Lung (tissue), 12 donors: ENCODE measurements around the gene RLN3. TPM values are rescaled to one million over a fixed set of nuclear protein-coding genes. Genes with fewer than 3 reads are reported as not detected.

Source experiments
- ATAC-seq: fragments of 200-7000 bp; cut with Tn5 transposase; one replicate; pipeline ENCODE4 v1.9.1; 2020; ENCODE audit warnings: moderate number of reproducible peaks; ENCODE audit not compliant: insufficient read depth, low FRiP score
- DNase-seq, 3 donors: peaks; one replicate each; pipeline ENCODE4 v3.0.0-alpha.2; 2013 to 2017
- H3K27ac ChIP-seq, 2 donors: one replicate each; pipeline ENCODE4 v1.5.1; 2013; ENCODE audit warnings: mild to moderate bottlenecking in 2 of 2, moderate library complexity in 2 of 2, control low read depth in 1 of 2, inconsistent platforms in 1 of 2, low read depth in 1 of 2, low read length in 1 of 2
- H3K27me3 ChIP-seq, 3 donors: one replicate each; pipeline ENCODE4 v1.5.1; 2013; ENCODE audit warnings: low read length in 2 of 3; ENCODE audit not compliant: control insufficient read depth in 3 of 3, insufficient read depth in 3 of 3
- H3K36me3 ChIP-seq, 4 donors: one replicate each; pipeline ENCODE4 v1.5.1; 2013; ENCODE audit warnings: low read length in 4 of 4, mild to moderate bottlenecking in 1 of 4, moderate library complexity in 1 of 4; ENCODE audit not compliant: control insufficient read depth in 4 of 4, insufficient read depth in 4 of 4
- H3K4me1 ChIP-seq, 5 donors: one replicate each; pipeline ENCODE4 v1.5.1; 2013; ENCODE audit warnings: low read length in 5 of 5, mild to moderate bottlenecking in 2 of 5, moderate library complexity in 1 of 5; ENCODE audit not compliant: control insufficient read depth in 5 of 5, insufficient read depth in 5 of 5
- H3K4me3 ChIP-seq: one replicate; pipeline ENCODE4 v1.5.1; 2013; ENCODE audit warnings: mild to moderate bottlenecking, control low read depth, moderate library complexity
- H3K9ac ChIP-seq, 2 donors: one replicate each; pipeline ENCODE4 v1.5.1; 2013; ENCODE audit warnings: low read length in 2 of 2, control low read depth in 1 of 2; ENCODE audit not compliant: insufficient read depth in 1 of 2
- H3K9me3 ChIP-seq, 4 donors: one replicate each; pipeline ENCODE4 v1.5.1; 2013; ENCODE audit warnings: low read length in 3 of 4, mild to moderate bottlenecking in 1 of 4, moderate library complexity in 1 of 4; ENCODE audit not compliant: control insufficient read depth in 4 of 4, insufficient read depth in 3 of 4
- WGBS, 2 donors: extraction: QIAGEN DNeasy Blood & Tissue Kit; methylation state at CpG; one replicate each; pipeline ENCODE4 v1.1.7; 2013; 5-methylcytosine and 5-hydroxymethylcytosine counted together
- polyA plus RNA-seq, 2 donors: library from polyadenylated mRNA; stranded (reverse); fragments of 200-250 nt; gene quantifications; one replicate each; pipeline ENCODE4 v1.2.1, GENCODE V29; 2013
- total RNA-seq, 2 donors: library from RNA; depleted of rRNA in 1 of 2; stranded (reverse); fragments of >200 nt in 1 of 2; gene quantifications; one replicate each; pipeline ENCODE4 v1.2.1, GENCODE V29; 2014 to 2021
- TF ChIP-seq, protein P1 (sequence below): IDR thresholded peaks from 2 replicates; pipeline ENCODE4 v1.5.1; 2012; ENCODE audit warnings: mild to moderate bottlenecking; ENCODE audit errors: control extremely low read depth, extremely low read depth
- donor health status: control.
- donor health status: control.
- donor health status: Bipolar disorder and iron deficiency.
- donor health status: healthy.
- donor health status: DM: yes; HTN: yes; CAD: no.

The RLN3 gene
- total and polyA plus RNA-seq, 4 donors: 0.50 to 0.52 TPM; not detected in 2

DNA sequence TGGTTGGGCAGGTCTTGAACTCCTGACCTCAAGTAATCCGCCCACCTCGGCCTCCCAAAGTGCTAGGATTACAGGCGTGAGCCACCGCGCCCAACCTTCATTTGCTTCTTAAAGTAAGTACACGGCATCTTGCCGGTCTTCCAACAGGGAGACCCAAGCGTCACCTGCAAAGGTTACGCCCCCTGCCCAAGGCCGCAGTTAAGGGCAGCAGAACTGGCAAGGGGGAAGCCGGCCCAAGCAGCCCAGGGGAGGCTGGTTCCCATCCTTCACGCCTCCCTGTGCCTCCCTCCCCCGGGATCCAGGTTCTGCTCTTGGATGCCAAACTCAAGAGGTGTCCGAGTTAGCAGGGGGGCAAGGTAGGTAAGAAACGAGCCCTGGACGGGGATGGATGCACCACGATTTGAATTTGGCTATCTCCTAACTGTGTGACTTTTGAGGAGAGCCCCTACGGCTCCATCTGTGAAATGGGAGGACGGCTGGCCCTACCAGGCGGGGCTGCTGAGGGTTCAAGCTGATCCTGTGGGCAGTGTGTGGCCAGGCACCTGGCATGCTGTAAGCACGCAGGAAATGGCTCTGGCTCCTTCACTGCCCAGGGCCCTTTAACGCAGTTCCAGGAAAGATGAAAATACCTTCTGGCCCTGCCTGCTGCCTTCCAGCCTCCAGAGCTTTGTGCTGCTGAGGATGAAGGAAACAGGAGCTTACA is 30.9 kb upstream of the RLN3 start:
- TF ChIP-seq, protein P1, sequence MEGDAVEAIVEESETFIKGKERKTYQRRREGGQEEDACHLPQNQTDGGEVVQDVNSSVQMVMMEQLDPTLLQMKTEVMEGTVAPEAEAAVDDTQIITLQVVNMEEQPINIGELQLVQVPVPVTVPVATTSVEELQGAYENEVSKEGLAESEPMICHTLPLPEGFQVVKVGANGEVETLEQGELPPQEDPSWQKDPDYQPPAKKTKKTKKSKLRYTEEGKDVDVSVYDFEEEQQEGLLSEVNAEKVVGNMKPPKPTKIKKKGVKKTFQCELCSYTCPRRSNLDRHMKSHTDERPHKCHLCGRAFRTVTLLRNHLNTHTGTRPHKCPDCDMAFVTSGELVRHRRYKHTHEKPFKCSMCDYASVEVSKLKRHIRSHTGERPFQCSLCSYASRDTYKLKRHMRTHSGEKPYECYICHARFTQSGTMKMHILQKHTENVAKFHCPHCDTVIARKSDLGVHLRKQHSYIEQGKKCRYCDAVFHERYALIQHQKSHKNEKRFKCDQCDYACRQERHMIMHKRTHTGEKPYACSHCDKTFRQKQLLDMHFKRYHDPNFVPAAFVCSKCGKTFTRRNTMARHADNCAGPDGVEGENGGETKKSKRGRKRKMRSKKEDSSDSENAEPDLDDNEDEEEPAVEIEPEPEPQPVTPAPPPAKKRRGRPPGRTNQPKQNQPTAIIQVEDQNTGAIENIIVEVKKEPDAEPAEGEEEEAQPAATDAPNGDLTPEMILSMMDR: no peak
- H3K4me3 ChIP-seq: no peak overlapping the region
- H3K27ac ChIP-seq: no peak overlapping the region
- WGBS, 2 donors: 94 to 97% methylated on average over 22 of the region's 22 CpGs
- H3K9ac ChIP-seq: no peak overlapping the region
- ATAC-seq (no peak), DNase-seq (no peak)
- H3K9me3 ChIP-seq: peaks cover 0 to 5% (median under 1%) of the 10 kb centered on the region in 4 donors
- peaks cover 0 to 25% (median 9%) of the 10 kb centered on the region in 4 donors for H3K36me3 ChIP-seq
- no peaks in the 10 kb centered on the region for H3K27me3 ChIP-seq
- H3K4me1 ChIP-seq: peaks cover 0 to 1% (median 0%) of the 10 kb centered on the region in 5 donors

DNA sequence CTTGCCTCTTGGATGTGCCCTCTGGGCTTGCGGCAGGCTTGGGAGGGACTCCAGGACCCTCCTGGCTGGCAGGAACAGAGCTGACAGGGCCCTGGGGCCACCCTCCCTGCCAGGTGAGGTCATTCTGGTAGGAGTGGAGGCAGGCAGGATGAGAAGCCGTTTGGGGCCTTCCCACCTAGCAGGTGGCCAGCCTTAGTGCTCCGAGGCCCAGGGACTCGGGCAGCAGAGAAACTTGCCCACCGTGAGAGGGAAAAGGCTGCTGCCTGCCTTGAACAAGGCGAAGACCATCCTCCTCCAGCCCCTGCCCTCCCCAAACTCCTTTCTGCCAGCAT is 30.4 kb upstream of the RLN3 start:
- no peak overlapping the region for H3K27ac ChIP-seq
- peaks cover 0 to 23% (median 6%) of the 10 kb centered on the region in 4 donors for H3K36me3 ChIP-seq
- H3K9me3 ChIP-seq: peaks cover 0 to 5% (median under 1%) of the 10 kb centered on the region in 4 donors
- TF ChIP-seq, protein P1: no peak
- peaks cover 0 to 1% (median 0%) of the 10 kb centered on the region in 5 donors for H3K4me1 ChIP-seq
- ATAC-seq: no peak
- DNase-seq: no peak
- 94 to 99% methylated on average over 6 of the region's 6 CpGs for WGBS, 2 donors
- no peak overlapping the region for H3K9ac ChIP-seq
- H3K27me3 ChIP-seq: no peaks in the 10 kb centered on the region
- no peak overlapping the region for H3K4me3 ChIP-seq

DNA sequence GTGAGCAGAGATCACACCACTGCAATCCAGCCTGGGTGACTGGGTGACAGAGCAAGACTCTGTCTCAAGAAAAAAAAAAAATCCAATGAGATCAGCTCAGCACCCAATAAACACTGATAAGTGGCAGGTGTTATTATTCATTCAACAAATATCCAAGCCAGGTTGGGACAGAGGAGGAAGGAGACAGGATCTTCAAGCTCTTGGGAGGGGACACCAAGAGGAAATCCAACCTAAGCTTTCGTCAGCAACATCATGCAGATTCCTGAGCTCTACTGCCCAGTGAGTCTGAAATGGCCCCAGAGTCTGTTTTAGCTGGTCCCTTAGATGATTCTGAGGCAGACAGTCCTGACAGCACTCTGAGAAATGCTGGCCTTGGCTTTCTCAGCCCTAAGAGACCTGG is 29.5 kb upstream of the RLN3 start:
- H3K36me3 ChIP-seq: peaks cover 0 to 23% (median 4%) of the 10 kb centered on the region in 4 donors
- TF ChIP-seq, protein P1: no peak
- ATAC-seq (no peak), DNase-seq (no peak)
- H3K9ac ChIP-seq: no peak overlapping the region
- WGBS, 2 donors: 91 to 96% methylated on average over 1 of the region's 1 CpG
- no peak overlapping the region for H3K27ac ChIP-seq
- peaks cover 0 to 5% (median under 1%) of the 10 kb centered on the region in 4 donors for H3K9me3 ChIP-seq
- no peaks in the 10 kb centered on the region for H3K27me3 ChIP-seq
- peaks cover 0 to 4% (median 2%) of the 10 kb centered on the region in 5 donors for H3K4me1 ChIP-seq
- no peak overlapping the region for H3K4me3 ChIP-seq
